Hepatic stellate cell (primary cell): ENCODE results near the gene EFCC1.

Experiments
- DNase-seq: peaks from one replicate; pipeline ENCODE4 v3.0.0; 2011; ENCODE audit warnings: low spot score

EFCC1 gene

GRCh38 chr3:128994581-128995546 is 6.2 kb upstream of the EFCC1 start:
- DNase-seq = no peak

- DNase-seq = no peak
Observed at GRCh38 chr3:128995737-128996136, 5.4 kb upstream of the EFCC1 start.

- no peak for DNase-seq
Observed at GRCh38 chr3:128996200-128996599, 4.9 kb upstream of the EFCC1 start.

GRCh38 chr3:128996726-128997125 is 4.4 kb upstream of the EFCC1 start:
- DNase-seq = no peak

- DNase-seq = no peak
Observed at GRCh38 chr3:128997486-128998133, 3.5 kb upstream of the EFCC1 start.

- no peak for DNase-seq
Observed at GRCh38 chr3:128998561-128998960, 2.5 kb upstream of the EFCC1 start.

GRCh38 chr3:128999102-128999501 is 2.0 kb upstream of the EFCC1 start:
- DNase-seq = no peak

- DNase-seq = no peak
Observed at GRCh38 chr3:129000742-129001100, 383 bp upstream of the EFCC1 start.

GRCh38 chr3:129001806-129002572 is 885 bp downstream of the EFCC1 start:
- DNase-seq = no peak

- DNase-seq = no peak
Observed at GRCh38 chr3:129002573-129003569, 1.8 kb downstream of the EFCC1 start.

GRCh38 chr3:129003578-129004112 is 2.5 kb downstream of the EFCC1 start:
- DNase-seq = no peak

GRCh38 chr3:129004639-129005295 is 3.7 kb downstream of the EFCC1 start:
- DNase-seq = no peak

- peak; percentile 65 for DNase-seq
Observed at GRCh38 chr3:129005526-129006303, 4.6 kb downstream of the EFCC1 start.

GRCh38 chr3:129006864-129007263 is 5.8 kb downstream of the EFCC1 start:
- no peak for DNase-seq

GRCh38 chr3:129007792-129008191 is 6.7 kb downstream of the EFCC1 start:
- DNase-seq = no peak

- no peak for DNase-seq
Observed at GRCh38 chr3:129009266-129009665, 8.2 kb downstream of the EFCC1 start.

- DNase-seq = no peak
Observed at GRCh38 chr3:129010310-129010956, 9.3 kb downstream of the EFCC1 start.

GRCh38 chr3:129013491-129013891 is 12.4 kb downstream of the EFCC1 start:
- peak; percentile 47 for DNase-seq

- DNase-seq = no peak
Observed at GRCh38 chr3:129014148-129014547, 13.0 kb downstream of the EFCC1 start.
